ENCODE data around the gene DNAJC6.
"Not testable (repeated sequence)": the region's sequence is repeated elsewhere in the genome, so short reads cannot be mapped to it uniquely, and the experiment has no call there.

The DNAJC6 gene

GRCh38 chr1:65435987-65436386 lies 126.6 kb downstream of the DNAJC6 start:
- no peak for DNase-seq

GRCh38 chr1:65437616-65438015 lies 128.3 kb downstream of the DNAJC6 start:
- DNase-seq = no peak

- DNase-seq = no peak
Observed at GRCh38 chr1:65440322-65440900, 131.1 kb downstream of the DNAJC6 start.

- no peak for DNase-seq
Observed at GRCh38 chr1:65440915-65441314, 131.6 kb downstream of the DNAJC6 start.

GRCh38 chr1:65441464-65441863 lies 132.1 kb downstream of the DNAJC6 start:
- DNase-seq = no peak

GRCh38 chr1:65442442-65442841 lies 133.1 kb downstream of the DNAJC6 start:
- no peak for DNase-seq

- no peak for DNase-seq
Observed at GRCh38 chr1:65443647-65444046, 134.3 kb downstream of the DNAJC6 start.

GRCh38 chr1:65444128-65444640 lies 134.8 kb downstream of the DNAJC6 start:
- DNase-seq = no peak

GRCh38 chr1:65445837-65446236 lies 136.5 kb downstream of the DNAJC6 start:
- no peak for DNase-seq

- no peak for DNase-seq
Observed at GRCh38 chr1:65449214-65449823, 140.0 kb downstream of the DNAJC6 start.

GRCh38 chr1:65455678-65456077 lies 146.3 kb downstream of the DNAJC6 start:
- not testable (repeated sequence) for DNase-seq

GRCh38 chr1:65456481-65456880 lies 147.1 kb downstream of the DNAJC6 start:
- DNase-seq = no peak

- no peak for DNase-seq
Observed at GRCh38 chr1:65457868-65458267, 148.5 kb downstream of the DNAJC6 start.

- DNase-seq = no peak
Observed at GRCh38 chr1:65458730-65459396, 149.5 kb downstream of the DNAJC6 start.

GRCh38 chr1:65459397-65459768 lies 150.0 kb downstream of the DNAJC6 start:
- no peak for DNase-seq

Measured in DMS79 (cell line).